ENCODE results near the gene CBLN2.

GRCh38 chr18:72542342-72542741 is 1.8 kb downstream of the CBLN2 start:
- TF ChIP-seq CTCF (conservative IDR thresholded peaks at IDR 0.05; ENCODE audit: low read depth, low read length) (no peak), EZH2 (IDR thresholded peaks at IDR 0.05; ENCODE audit: low read length, unreplicated experiment) (no peak), EZH2phosphoT487 (IDR thresholded peaks at IDR 0.05; ENCODE audit: borderline replicate concordance, low read length) (no peak)
